Liver (tissue), 9 donors: ENCODE results near the gene BTG2. TPM values are rescaled to one million over a fixed set of nuclear protein-coding genes. Genes with fewer than 3 reads are reported as not detected.
A peak's percentile ranks its signal among the peaks of the same experiment; 100 is the strongest.

Experiments used
- DNase-seq: peaks from one replicate; pipeline ENCODE4 v3.0.0-alpha.2; 2017; ENCODE audit warnings: low spot score
- H3K27ac ChIP-seq, 2 donors: one replicate each; pipeline ENCODE4 v1.7.0; 2013; ENCODE audit warnings: inconsistent platforms in 2 of 2, low read length in 2 of 2, control low read depth in 1 of 2, low read depth in 1 of 2, mild to moderate bottlenecking in 1 of 2
- H3K27me3 ChIP-seq, 4 donors: one replicate each; pipeline versions ENCODE4 v1.6.1 to v1.7.0; 2013; ENCODE audit warnings: low read length in 3 of 4, inconsistent platforms in 1 of 4, mild to moderate bottlenecking in 1 of 4, moderate library complexity in 1 of 4; ENCODE audit not compliant: control insufficient read depth in 4 of 4, insufficient read depth in 4 of 4
- H3K36me3 ChIP-seq, 4 donors: one replicate each; pipeline versions ENCODE4 v1.6.1 to v1.7.0; 2013; ENCODE audit warnings: low read length in 3 of 4, mild to moderate bottlenecking in 3 of 4, low read depth in 1 of 4, moderate library complexity in 1 of 4; ENCODE audit not compliant: control insufficient read depth in 4 of 4, insufficient read depth in 3 of 4
- H3K4me1 ChIP-seq, 4 donors: one replicate each; pipeline versions ENCODE4 v1.6.1 to v1.7.0; 2013; ENCODE audit warnings: low read length in 3 of 4, mild to moderate bottlenecking in 3 of 4, moderate library complexity in 1 of 4; ENCODE audit not compliant: control insufficient read depth in 4 of 4, insufficient read depth in 4 of 4
- H3K4me3 ChIP-seq, 3 donors: one replicate each; pipeline versions ENCODE4 v1.6.1 to v1.7.0; 2013; ENCODE audit warnings: low read length in 3 of 3, control low read depth in 1 of 3, low read depth in 1 of 3, mild to moderate bottlenecking in 1 of 3
- H3K9ac ChIP-seq, 2 donors: one replicate each; pipeline ENCODE4 v1.7.0; 2013; ENCODE audit warnings: low read length in 2 of 2, mild to moderate bottlenecking in 2 of 2, moderate library complexity in 2 of 2, control low read depth in 1 of 2, low read depth in 1 of 2
- H3K9me3 ChIP-seq, 4 donors: one replicate each; pipeline versions ENCODE4 v1.6.1 to v1.7.0; 2013; ENCODE audit warnings: low read length in 3 of 4; ENCODE audit not compliant: control insufficient read depth in 4 of 4
- ATF3 ChIP-seq: IDR thresholded peaks from 2 replicates; pipeline ENCODE4 v1.6.1; 2016; ENCODE audit warnings: antibody characterized with exemption
- CTCF ChIP-seq: fragments of 150-350 bp; IDR thresholded peaks from 2 replicates; pipeline ENCODE4 v1.5.1; 2017; ENCODE audit warnings: improper control_type of control experiment, low read depth, low read length; ENCODE audit not compliant: missing input control
- EGR1 ChIP-seq, 2 donors: IDR thresholded peaks; 2 replicates each; pipeline ENCODE4 v1.6.1; 2016 to 2018; ENCODE audit warnings: antibody characterized with exemption in 2 of 2, low read depth in 2 of 2
- FOXA1 ChIP-seq: IDR thresholded peaks from 2 replicates; pipeline ENCODE4 v1.6.1; 2016; ENCODE audit warnings: antibody characterized with exemption
- FOXA2 ChIP-seq: IDR thresholded peaks from 2 replicates; pipeline ENCODE4 v1.6.1; 2016; ENCODE audit warnings: antibody characterized with exemption
- HNF4A ChIP-seq, 2 donors: conservative IDR thresholded peaks; 2 replicates each; pipeline ENCODE4 v1.6.1; 2016; ENCODE audit warnings: antibody characterized with exemption in 2 of 2, mild to moderate bottlenecking in 2 of 2
- HNF4G ChIP-seq: IDR thresholded peaks from 2 replicates; pipeline ENCODE4 v1.6.1; 2016; ENCODE audit warnings: antibody characterized with exemption
- JUND ChIP-seq, 2 donors: IDR thresholded peaks; 2 replicates each; pipeline ENCODE4 v1.6.1; 2016; ENCODE audit warnings: antibody characterized with exemption in 2 of 2
- MAX ChIP-seq: IDR thresholded peaks from 2 replicates; pipeline ENCODE4 v1.6.1; 2016; ENCODE audit warnings: antibody characterized with exemption
- NR2F2 ChIP-seq: IDR thresholded peaks from 2 replicates; pipeline ENCODE4 v1.6.1; 2016; ENCODE audit warnings: antibody characterized with exemption
- RAD21 ChIP-seq, 2 donors: IDR thresholded peaks; 2 replicates each; pipeline ENCODE4 v1.6.1; 2016; ENCODE audit warnings: antibody characterized with exemption in 2 of 2, mild to moderate bottlenecking in 2 of 2
- REST ChIP-seq: IDR thresholded peaks from 2 replicates; pipeline ENCODE4 v1.6.1; 2016; ENCODE audit warnings: antibody characterized with exemption, mild to moderate bottlenecking
- RXRA ChIP-seq, 2 donors: IDR thresholded peaks; 2 replicates each; pipeline ENCODE4 v1.6.1; 2017 to 2018; ENCODE audit warnings: antibody characterized with exemption in 2 of 2, mild to moderate bottlenecking in 1 of 2
- SP1 ChIP-seq: IDR thresholded peaks from 2 replicates; pipeline ENCODE4 v1.6.1; 2018; ENCODE audit warnings: antibody characterized with exemption, mild to moderate bottlenecking
- TAF1 ChIP-seq: conservative IDR thresholded peaks from 2 replicates; pipeline ENCODE4 v1.6.1; 2016; ENCODE audit warnings: antibody characterized with exemption, mild to moderate bottlenecking
- YY1 ChIP-seq: IDR thresholded peaks from 2 replicates; pipeline ENCODE4 v1.6.1; 2016; ENCODE audit warnings: antibody characterized with exemption, mild to moderate bottlenecking
- ZBTB33 ChIP-seq: IDR thresholded peaks from 2 replicates; pipeline ENCODE4 v1.6.1; 2016; ENCODE audit warnings: antibody characterized with exemption
- WGBS: extraction: QIAGEN DNeasy Blood & Tissue Kit; methylation state at CpG from one replicate; pipeline ENCODE4 v1.1.7; 2013; 5-methylcytosine and 5-hydroxymethylcytosine counted together
- polyA plus RNA-seq, 2 donors: library from polyadenylated mRNA; stranded (reverse) in 1 of 2; unstranded in 1 of 2; fragments of 200-250 nt in 1 of 2; fragments of >200 nt in 1 of 2; fragmentation: Nextera tagmentation in 1 of 2; extraction: Ambion mirVana in 1 of 2; gene quantifications; one replicate each; pipeline versions ENCODE4 v1.2.1 to v1.2.3, GENCODE V29; 2013 to 2015
- total RNA-seq, 2 donors: library from RNA; depleted of rRNA; stranded (reverse); fragments of >200 nt; gene quantifications; one replicate each; pipeline ENCODE4 v1.2.3, GENCODE V29; 2014
- donor health status: healthy.
- donor health status: healthy.
- donor health status: healthy.
- donor health status: healthy.
- donor health status: healthy.

BTG2 gene
- total and polyA plus RNA-seq, 4 donors, result 3.8 to 52.5 (median 4.8) TPM

- no peak for TF ChIP-seq ZBTB33
- no peak for TF ChIP-seq RAD21 (IDR thresholded peaks at IDR 0.05)
- no peak for TF ChIP-seq FOXA2
- no peak for TF ChIP-seq SP1
Measured at GRCh38 chr1:203308328-203308922, 3.1 kb downstream of the BTG2 start (continued).

GRCh38 chr1:203308923-203309331 is 3.6 kb downstream of the BTG2 start:
- DNase-seq, result peak; percentile 34
- H3K9me3 ChIP-seq, result no peaks in the 10 kb centered on the region
- H3K27me3 ChIP-seq, result no peaks in the 10 kb centered on the region
- H3K27ac ChIP-seq, result no peak overlapping the region
- TF ChIP-seq HNF4A (conservative IDR thresholded peaks at IDR 0.05) (no peak), FOXA2 (no peak), CTCF (no peak), SP1 (no peak), HNF4G (no peak), ZBTB33 (no peak), YY1 (no peak), FOXA1 (no peak), EGR1 (IDR thresholded peaks at IDR 0.05; ENCODE audit: low read depth in 2 of 2) (no peak), ATF3 (no peak), NR2F2 (no peak), RAD21 (IDR thresholded peaks at IDR 0.05) (no peak), JUND (IDR thresholded peaks at IDR 0.05) (no peak), MAX (no peak), REST (no peak), TAF1 (no peak), RXRA (IDR thresholded peaks at IDR 0.05) (no peak)
- 94% methylated on average over 1 of the region's 1 CpG for WGBS
- H3K9ac ChIP-seq, result no peak overlapping the region
- H3K4me3 ChIP-seq, result no peak overlapping the region
- no peaks in the 10 kb centered on the region for H3K36me3 ChIP-seq
- peaks cover 0 to 11% (median 3%) of the 10 kb centered on the region in 4 donors for H3K4me1 ChIP-seq
